Measurements from ENCODE around the gene KCNQ5.

KCNQ5 gene

DNA sequence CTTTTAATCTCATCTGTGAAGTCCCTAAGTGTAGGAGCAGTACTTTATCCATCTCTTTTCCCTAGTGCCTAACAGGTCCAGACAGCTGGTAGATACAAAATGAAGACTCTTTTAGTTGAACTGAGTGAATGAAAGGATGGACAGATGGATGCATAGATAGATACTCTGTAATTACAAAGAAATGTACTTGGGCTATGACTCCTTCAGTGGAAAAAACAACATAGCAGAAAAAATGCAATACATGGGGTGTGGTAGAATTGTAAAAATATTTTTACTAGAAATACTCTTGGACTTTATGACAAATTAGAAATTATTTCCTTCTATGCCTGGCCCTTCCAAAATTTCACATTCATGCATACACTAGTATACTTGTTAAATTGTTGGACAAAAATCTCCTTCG is 29.3 kb downstream of the KCNQ5 start:
- no peaks in the 10 kb centered on the region for H3K9me3 Mint-ChIP-seq (ENCODE audit: low read depth)
- H3K36me3 Mint-ChIP-seq = peaks cover 7% of the 10 kb centered on the region
- no peak overlapping the region for H3K4me3 Mint-ChIP-seq
- peaks cover 29% of the 10 kb centered on the region for H3K4me1 Mint-ChIP-seq (ENCODE audit: low read depth)
- H3K27me3 Mint-ChIP-seq = no peaks in the 10 kb centered on the region
- H3K27ac Mint-ChIP-seq = no peak overlapping the region

DNA sequence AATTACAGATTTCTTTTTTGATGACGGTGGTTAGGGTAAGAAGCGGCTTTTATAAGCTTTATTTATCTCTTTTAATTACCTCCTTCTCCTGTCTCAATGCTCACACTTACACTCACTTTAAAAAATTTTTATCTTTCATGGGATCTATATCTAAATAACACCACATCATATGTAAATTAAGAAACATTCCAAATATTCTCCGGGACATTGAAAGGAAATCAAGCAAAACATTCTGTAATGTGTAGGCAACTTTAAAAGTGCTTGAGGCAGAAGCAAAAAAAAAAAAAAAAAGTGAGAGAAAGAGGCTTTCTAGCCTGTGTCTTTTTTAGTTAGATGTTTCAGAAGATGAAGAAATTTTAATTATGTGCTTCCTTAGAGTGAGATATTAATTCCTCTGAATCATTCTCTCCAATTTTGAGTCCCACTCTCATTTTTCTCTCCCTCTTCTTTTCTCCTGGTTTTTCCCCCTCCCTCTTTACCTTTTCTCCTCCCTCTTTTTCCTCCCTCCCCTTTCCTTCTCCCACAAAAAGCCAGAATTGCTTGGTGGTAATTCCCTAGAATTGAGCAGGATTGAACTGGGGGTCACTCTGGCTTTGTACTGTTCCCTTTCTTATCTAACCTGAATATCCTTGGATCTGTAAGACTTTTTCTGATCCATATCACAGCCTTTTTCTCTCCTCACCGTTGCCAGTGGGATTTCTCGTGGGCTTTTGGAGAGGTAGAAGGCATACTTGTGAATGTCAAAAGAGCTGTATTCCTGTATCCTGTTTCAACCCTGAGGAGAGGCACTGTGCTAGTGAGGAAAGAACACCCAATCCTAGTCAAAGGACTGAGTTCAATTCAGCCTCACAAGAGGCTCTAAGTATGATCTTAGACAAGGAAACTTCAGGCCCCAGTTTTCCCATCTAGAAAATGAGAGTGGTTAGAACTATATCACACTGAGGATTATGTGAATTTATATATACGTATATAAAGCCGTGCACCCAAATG is 30.4 kb downstream of the KCNQ5 start:
- Mint-ChIP-seq H3K4me1 (ENCODE audit: low read depth) (peaks cover 29% of the 10 kb centered on the region), H3K27me3 (no peaks in the 10 kb centered on the region)

DNA sequence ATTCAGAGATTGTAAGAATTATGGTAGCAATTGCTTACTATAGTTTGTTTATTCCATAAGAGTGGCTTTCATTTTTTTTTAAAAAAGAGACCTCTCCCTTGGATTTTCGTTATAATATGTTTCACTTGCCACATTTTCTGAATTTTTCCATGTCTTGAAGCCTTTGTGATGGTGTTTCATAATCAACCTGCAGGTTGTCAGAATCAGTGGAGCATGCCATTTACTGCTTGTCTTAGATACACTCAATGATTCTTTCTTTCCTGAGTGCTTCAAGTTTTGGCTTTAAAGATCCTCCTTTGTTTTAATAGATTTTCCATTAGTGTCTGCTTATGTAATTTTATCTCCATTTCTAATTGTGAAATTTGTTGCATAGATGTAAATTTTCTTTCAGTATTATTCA is 31.2 kb downstream of the KCNQ5 start:
- Mint-ChIP-seq H3K4me3 (no peak overlapping the region), H3K9me3 (ENCODE audit: low read depth) (no peaks in the 10 kb centered on the region), H3K27ac (no peak overlapping the region), H3K27me3 (no peaks in the 10 kb centered on the region), H3K36me3 (peaks cover 7% of the 10 kb centered on the region), H3K4me1 (ENCODE audit: low read depth) (peaks cover 29% of the 10 kb centered on the region)

More for the DNA sequence above, 30.4 kb downstream of the KCNQ5 start:
- Mint-ChIP-seq H3K27ac (no peak overlapping the region), H3K9me3 (ENCODE audit: low read depth) (no peaks in the 10 kb centered on the region), H3K36me3 (peaks cover 7% of the 10 kb centered on the region), H3K4me3 (no peak overlapping the region)

DNA sequence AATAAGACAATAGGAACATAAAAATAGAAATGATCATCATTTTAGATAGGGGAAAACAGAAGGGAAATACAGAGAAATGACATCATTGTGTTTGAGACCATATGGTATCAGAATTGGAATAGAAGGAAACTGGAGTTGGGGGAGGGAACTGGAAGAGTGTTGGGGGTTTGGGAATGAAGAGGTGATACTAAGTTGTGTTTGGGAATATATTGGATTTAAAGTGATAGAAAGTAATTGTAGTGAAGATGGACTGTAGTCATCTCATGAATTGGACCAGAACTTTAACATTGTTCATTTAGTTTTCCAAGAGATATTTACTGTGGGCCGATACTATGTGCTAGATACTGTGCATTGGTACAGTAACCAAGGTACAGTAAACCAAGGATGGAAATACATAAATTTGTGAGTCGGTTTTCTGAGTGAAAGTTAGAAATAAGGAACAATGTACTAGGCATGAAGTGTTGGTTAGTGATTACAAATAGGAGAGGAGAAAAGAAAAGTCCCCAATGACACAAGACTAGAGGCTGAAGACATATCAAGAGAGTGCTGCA is 32.3 kb downstream of the KCNQ5 start:
- Mint-ChIP-seq H3K4me1 (ENCODE audit: low read depth) (peaks cover 27% of the 10 kb centered on the region), H3K9me3 (ENCODE audit: low read depth) (no peaks in the 10 kb centered on the region), H3K36me3 (peaks cover 7% of the 10 kb centered on the region), H3K27ac (no peak overlapping the region), H3K27me3 (no peaks in the 10 kb centered on the region), H3K4me3 (no peak overlapping the region)

DNA sequence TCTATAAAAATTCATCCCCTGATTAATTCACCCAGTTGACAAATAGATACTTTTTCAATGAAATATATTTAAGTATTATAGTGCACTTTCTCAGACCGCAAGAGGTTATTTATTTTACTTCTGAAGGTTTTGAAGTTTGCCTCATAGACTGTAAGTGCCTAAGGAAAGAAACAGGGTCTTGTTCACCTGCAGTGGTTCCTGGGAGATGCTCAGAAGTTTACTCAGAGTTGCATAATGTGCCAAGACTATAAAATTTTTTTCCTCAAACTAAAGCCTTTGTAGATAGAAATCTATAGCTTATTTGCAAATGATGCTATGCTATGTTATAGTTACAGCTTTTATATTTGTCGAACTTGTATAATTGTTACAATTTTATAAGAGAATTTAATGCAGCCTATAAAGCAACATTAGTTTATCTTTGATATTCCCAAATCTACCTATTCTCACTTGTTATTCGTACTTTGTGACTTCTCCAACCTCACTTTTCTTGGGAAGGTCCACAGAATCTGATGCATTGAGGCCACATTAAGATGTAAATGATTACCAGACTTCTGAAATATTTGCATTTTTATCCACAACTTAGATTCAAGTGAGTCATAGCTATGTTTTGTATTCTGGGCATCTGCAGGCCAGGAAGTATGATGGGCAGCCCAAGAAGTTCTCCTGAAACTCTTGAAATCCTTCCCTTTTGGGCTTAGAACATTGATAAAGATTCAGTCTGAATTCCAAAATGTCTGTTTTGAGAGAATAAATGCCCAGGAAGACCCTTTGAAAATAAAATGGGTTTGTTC is 35.7 kb downstream of the KCNQ5 start:
- peaks cover 6% of the 10 kb centered on the region for H3K36me3 Mint-ChIP-seq
- no peaks in the 10 kb centered on the region for H3K9me3 Mint-ChIP-seq (ENCODE audit: low read depth)
- peaks cover 10% of the 10 kb centered on the region for H3K4me1 Mint-ChIP-seq (ENCODE audit: low read depth)
- H3K27ac Mint-ChIP-seq = no peak overlapping the region
- H3K4me3 Mint-ChIP-seq = no peak overlapping the region
- H3K27me3 Mint-ChIP-seq = no peaks in the 10 kb centered on the region

DNA sequence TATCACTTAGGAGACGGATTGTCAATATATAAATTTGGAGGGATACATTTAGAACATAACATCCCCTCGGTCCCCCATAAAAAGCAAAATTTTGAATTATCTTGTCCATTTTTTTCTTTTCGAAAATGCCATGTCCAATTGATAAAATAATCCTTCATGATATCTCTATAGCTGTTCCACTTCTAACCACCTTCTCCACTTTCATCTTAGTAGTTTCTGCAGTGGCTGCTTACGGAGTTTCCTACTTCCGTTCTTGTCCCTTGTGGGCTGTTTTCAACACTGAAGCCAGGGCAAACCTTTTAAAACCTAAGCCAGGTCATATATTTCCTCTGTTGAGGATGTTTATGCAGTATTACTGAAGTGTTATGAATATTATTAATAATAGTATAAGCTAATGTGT is 37.9 kb downstream of the KCNQ5 start:
- Mint-ChIP-seq H3K9me3 (ENCODE audit: low read depth) (no peaks in the 10 kb centered on the region), H3K27me3 (no peaks in the 10 kb centered on the region), H3K4me3 (no peak overlapping the region), H3K27ac (no peak overlapping the region), H3K36me3 (peaks cover 6% of the 10 kb centered on the region), H3K4me1 (ENCODE audit: low read depth) (peaks cover 5% of the 10 kb centered on the region)

DNA sequence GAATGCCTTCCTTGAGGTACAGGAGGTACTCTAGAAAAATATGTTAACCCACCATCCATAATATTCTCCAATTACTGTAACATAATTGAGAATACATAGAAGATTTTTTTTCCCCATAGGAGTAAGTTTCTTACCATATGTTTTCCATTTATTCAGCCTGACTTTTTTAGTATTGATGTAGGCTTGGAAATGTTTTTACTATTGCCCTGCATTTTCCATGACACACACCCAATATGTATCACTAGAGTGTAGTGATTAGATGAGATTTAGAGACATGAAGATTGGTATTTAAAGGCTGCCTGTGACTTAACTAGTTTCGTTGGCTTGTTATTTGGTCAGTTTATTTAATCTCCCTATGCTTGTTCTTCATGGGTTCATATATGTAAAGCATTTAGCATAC is 39.5 kb downstream of the KCNQ5 start:
- Mint-ChIP-seq H3K9me3 (ENCODE audit: low read depth) (no peaks in the 10 kb centered on the region), H3K27me3 (no peaks in the 10 kb centered on the region), H3K36me3 (peaks cover 3% of the 10 kb centered on the region), H3K27ac (no peak overlapping the region), H3K4me3 (no peak overlapping the region), H3K4me1 (ENCODE audit: low read depth) (peaks cover 5% of the 10 kb centered on the region)

DNA sequence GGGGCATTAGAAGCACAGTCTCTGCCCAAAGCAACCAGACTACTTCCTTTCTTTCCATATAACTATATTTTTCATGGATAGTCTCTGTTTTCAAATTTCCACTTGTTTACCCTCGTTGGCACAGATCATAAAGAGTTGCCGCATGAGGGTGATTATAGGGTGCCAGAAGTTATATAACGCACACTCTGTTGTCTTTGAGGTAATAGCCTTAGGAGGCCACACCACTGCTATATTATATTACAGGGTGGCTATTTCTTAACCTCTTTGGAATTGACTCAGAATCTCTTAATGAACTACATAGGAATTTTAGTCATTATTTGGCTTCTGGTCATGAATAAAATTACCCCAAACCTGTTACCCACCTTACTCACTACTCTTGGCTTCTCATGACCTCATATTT is 43.7 kb downstream of the KCNQ5 start:
- Mint-ChIP-seq H3K27me3 (no peaks in the 10 kb centered on the region), H3K4me1 (ENCODE audit: low read depth) (peaks cover 20% of the 10 kb centered on the region), H3K4me3 (no peak overlapping the region), H3K27ac (no peak overlapping the region), H3K36me3 (no peaks in the 10 kb centered on the region), H3K9me3 (ENCODE audit: low read depth) (no peaks in the 10 kb centered on the region)

DNA sequence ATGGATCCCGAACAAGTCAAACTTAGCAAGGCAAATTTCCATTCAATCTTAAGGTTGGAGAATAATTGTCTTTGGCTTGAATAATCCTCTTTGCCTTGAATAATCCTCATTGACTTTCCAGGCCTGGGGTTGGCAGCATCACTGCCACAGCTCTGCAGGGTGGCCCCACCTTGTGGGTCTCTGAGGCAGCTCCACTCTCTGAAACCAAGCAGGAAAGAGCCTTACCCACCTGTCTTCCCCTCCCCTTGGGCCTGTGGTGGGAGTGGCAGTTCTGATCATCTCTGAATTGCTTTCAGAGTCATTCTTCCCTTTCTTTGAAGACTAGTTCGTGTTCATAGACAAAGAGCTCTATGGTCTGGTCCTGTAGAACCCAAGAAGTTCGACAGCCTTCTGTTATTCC is 47.5 kb downstream of the KCNQ5 start:
- no peaks in the 10 kb centered on the region for H3K27me3 Mint-ChIP-seq
- no peak overlapping the region for H3K27ac Mint-ChIP-seq
- no peaks in the 10 kb centered on the region for H3K36me3 Mint-ChIP-seq
- H3K9me3 Mint-ChIP-seq (ENCODE audit: low read depth) = no peaks in the 10 kb centered on the region
- H3K4me1 Mint-ChIP-seq (ENCODE audit: low read depth) = peaks cover 22% of the 10 kb centered on the region
- no peak overlapping the region for H3K4me3 Mint-ChIP-seq

DNA sequence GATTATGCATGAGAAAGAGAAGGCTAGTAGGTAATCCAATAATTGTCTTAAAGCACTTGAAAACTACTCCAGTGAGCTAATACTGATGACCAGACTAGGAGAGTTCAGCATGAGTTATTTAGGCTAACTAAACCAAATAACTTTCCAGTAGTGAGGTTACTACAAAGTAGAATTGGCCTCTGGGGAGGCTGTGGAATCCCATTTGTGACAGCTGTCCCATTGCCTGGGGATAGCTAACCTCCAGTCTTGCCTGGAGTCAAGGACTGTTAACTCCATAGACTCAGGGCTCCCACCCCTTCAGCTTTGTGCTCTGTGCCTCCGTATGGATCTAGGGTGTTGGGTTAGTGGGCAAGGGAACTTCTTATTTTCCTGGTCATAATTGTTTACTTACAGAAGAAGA is 51.0 kb downstream of the KCNQ5 start:
- peaks cover 22% of the 10 kb centered on the region for H3K4me1 Mint-ChIP-seq (ENCODE audit: low read depth)
- H3K36me3 Mint-ChIP-seq = peaks cover 6% of the 10 kb centered on the region

DNA sequence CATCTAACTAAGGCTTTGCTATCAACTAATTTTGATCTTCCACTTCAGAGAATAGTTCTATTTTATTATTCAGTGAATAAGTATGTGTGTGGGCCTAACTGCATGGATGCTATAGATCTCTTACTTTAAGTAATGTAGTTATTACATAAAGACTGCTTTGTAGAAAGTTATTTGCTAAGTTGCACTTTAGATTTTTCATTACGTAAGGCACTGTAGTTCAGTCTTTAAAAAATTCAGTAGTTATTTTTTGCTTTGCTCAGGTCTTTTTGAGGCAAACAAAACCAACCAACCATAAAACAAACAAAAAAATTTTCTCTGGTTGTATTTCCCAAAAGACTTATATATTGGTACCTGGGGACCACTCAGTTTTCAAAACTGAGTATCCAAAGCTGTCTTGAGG is 53.0 kb downstream of the KCNQ5 start:
- Mint-ChIP-seq H3K27ac (no peak overlapping the region), H3K4me1 (ENCODE audit: low read depth) (peaks cover 8% of the 10 kb centered on the region), H3K36me3 (peaks cover 9% of the 10 kb centered on the region), H3K9me3 (ENCODE audit: low read depth) (no peaks in the 10 kb centered on the region), H3K27me3 (no peaks in the 10 kb centered on the region), H3K4me3 (no peak overlapping the region)

More for the DNA sequence above, 51.0 kb downstream of the KCNQ5 start:
- Mint-ChIP-seq H3K27me3 (no peaks in the 10 kb centered on the region), H3K9me3 (ENCODE audit: low read depth) (no peaks in the 10 kb centered on the region), H3K27ac (no peak overlapping the region), H3K4me3 (no peak overlapping the region)

DNA sequence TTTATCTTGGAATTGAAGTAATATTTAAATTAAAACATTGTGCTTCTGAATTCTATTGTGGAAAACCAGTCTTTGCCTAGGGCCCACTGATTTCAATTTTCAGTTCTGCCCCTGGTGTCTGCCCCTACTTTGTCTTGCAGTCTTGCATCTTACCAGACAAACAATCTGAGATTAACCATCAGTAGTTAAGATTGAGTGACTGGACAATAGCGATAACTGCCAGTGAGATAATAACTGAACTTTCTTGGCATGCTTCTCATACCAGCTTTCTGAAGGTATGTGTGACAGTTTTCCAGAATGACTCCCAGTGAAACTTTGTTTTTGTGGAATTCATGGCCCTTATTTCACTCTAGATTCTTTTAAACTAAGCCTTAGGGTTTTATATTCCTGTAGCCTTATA is 53.5 kb downstream of the KCNQ5 start:
- Mint-ChIP-seq H3K27me3 (no peaks in the 10 kb centered on the region), H3K9me3 (ENCODE audit: low read depth) (no peaks in the 10 kb centered on the region), H3K36me3 (peaks cover 9% of the 10 kb centered on the region), H3K4me1 (ENCODE audit: low read depth) (peaks cover 5% of the 10 kb centered on the region), H3K27ac (no peak overlapping the region), H3K4me3 (no peak overlapping the region)

DNA sequence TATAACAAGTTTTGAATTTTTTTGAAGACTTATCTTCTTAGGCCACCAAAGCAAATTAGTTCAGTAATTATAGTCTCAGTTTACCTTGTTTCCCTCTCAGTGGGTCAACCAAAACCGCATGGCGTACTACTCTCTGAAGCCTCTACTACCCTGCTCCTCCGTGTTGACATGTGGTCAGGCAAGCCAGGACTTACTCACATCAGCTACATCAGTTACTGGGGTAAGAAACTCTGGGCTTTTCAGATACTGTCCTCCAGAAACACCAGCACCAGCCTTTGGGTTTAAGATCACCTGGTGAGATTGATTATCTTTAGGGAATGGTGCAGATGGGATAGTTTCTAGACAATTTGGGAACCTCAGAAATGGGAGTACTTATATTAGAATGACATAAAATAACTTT is 55.1 kb downstream of the KCNQ5 start:
- Mint-ChIP-seq H3K36me3 (peaks cover 9% of the 10 kb centered on the region), H3K27me3 (no peaks in the 10 kb centered on the region), H3K4me1 (ENCODE audit: low read depth) (no peaks in the 10 kb centered on the region), H3K9me3 (ENCODE audit: low read depth) (no peaks in the 10 kb centered on the region), H3K27ac (no peak overlapping the region), H3K4me3 (no peak overlapping the region)

DNA sequence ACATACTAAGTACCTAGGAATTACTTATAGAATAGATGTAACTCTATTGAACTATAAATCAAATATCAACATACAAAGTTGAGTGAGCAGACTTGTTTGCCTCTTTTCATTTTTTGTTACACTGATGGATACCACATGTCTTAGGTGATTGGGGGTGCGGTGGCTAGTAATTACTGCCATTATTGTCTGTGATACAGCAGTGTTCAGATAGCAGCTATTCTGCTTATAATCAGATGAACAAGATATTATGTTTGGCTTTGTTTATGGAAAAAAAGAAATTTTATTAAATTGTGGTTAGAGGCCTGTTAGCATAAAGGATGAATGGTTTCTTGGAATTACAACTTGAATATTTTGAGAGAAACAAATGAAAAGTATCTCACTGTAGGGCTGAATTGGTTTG is 55.9 kb downstream of the KCNQ5 start:
- H3K4me1 Mint-ChIP-seq (ENCODE audit: low read depth) = no peaks in the 10 kb centered on the region
- H3K36me3 Mint-ChIP-seq = peaks cover 12% of the 10 kb centered on the region
- H3K9me3 Mint-ChIP-seq (ENCODE audit: low read depth) = no peaks in the 10 kb centered on the region
- H3K4me3 Mint-ChIP-seq = no peak overlapping the region
- H3K27me3 Mint-ChIP-seq = no peaks in the 10 kb centered on the region
- H3K27ac Mint-ChIP-seq = no peak overlapping the region

DNA sequence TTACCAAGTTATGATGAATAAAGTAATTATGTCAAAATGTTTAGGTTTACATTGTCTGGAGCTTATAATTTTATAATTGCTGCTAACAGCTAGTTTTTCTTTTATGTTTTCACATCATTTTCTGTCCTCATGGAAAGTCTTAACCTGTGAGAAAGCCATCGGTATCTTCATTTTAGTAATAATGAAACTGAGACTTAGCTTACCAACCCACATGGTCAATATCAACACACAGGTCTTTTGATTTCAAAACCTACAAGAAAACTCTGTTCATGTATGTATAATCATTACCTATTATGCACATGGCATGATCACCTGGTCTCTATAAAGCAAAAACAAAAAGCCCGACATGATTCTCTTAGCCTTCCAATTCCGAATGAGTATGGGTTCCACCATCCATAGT is 61.9 kb downstream of the KCNQ5 start:
- no peak overlapping the region for H3K4me3 Mint-ChIP-seq
- peaks cover 14% of the 10 kb centered on the region for H3K36me3 Mint-ChIP-seq
- H3K4me1 Mint-ChIP-seq (ENCODE audit: low read depth) = peaks cover 7% of the 10 kb centered on the region
- no peaks in the 10 kb centered on the region for H3K9me3 Mint-ChIP-seq (ENCODE audit: low read depth)
- H3K27ac Mint-ChIP-seq = no peak overlapping the region
- H3K27me3 Mint-ChIP-seq = no peaks in the 10 kb centered on the region
